ENCODE data around the gene MYLIP. TPM values are rescaled to one million over a fixed set of nuclear protein-coding genes. Genes with fewer than 3 reads are reported as not detected.
"Not testable (repeated sequence)": the region's sequence is repeated elsewhere in the genome, so short reads cannot be mapped to it uniquely, and the experiment has no call there.

The MYLIP gene
- total and polyA plus RNA-seq, 9 donors: 39.4 to 46.1 (median 43.5) TPM

DNA sequence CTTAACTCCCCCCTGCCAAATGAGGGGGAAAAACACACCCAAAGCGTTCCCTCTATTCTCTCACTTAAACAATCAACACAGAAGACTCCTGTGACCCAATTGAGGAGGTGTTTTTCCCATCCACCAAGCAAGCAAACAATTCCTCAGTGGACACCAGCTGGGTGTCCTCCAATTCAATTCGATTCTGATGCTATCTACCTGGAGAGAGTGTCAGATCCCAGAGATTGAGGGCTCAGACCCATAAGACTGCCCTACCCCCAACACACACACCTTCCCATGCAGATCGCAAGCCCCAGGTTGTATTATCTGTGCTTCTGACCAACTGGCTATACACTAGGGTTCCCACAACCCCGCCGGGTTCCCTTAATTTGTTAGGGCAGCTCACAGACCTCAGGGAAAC, 36.8 kb downstream of the MYLIP start:
- Histone ChIP-seq H3K27ac (ENCODE audit: low read length) (no peak overlapping the region), H3K27me3 (ENCODE audit: control insufficient read depth, insufficient read depth, low read length) (no peaks in the 10 kb centered on the region), H3K36me3 (ENCODE audit: control insufficient read depth, insufficient read depth, low read length) (no peaks in the 10 kb centered on the region), H3K4me1 (ENCODE audit: control insufficient read depth, insufficient read depth, low read length) (no peaks in the 10 kb centered on the region), H3K4me3 (ENCODE audit: low read length) (no peak overlapping the region), H3K9me3 (replicated peaks; ENCODE audit: control insufficient read depth, low read depth, low read length) (no peaks in the 10 kb centered on the region)
- no peak for DNase-seq
- 87% methylated on average over 3 of the region's 5 CpGs for WGBS (ENCODE audit: insufficient coverage)

- Histone ChIP-seq H3K4me1 (ENCODE audit: control insufficient read depth, insufficient read depth, low read length) (no peaks in the 10 kb centered on the region), H3K27ac (ENCODE audit: low read length) (no peak overlapping the region), H3K36me3 (ENCODE audit: control insufficient read depth, insufficient read depth, low read length) (no peaks in the 10 kb centered on the region), H3K27me3 (ENCODE audit: control insufficient read depth, insufficient read depth, low read length) (no peaks in the 10 kb centered on the region), H3K4me3 (ENCODE audit: low read length) (no peak overlapping the region), H3K9me3 (replicated peaks; ENCODE audit: control insufficient read depth, low read depth, low read length) (no peaks in the 10 kb centered on the region)
- WGBS (ENCODE audit: insufficient coverage): no CpG with 5 or more reads among the region's 4 CpGs
- no peak for DNase-seq
Measured at GRCh38 chr6:16166871-16167608, 38.2 kb downstream of the MYLIP start.

DNA sequence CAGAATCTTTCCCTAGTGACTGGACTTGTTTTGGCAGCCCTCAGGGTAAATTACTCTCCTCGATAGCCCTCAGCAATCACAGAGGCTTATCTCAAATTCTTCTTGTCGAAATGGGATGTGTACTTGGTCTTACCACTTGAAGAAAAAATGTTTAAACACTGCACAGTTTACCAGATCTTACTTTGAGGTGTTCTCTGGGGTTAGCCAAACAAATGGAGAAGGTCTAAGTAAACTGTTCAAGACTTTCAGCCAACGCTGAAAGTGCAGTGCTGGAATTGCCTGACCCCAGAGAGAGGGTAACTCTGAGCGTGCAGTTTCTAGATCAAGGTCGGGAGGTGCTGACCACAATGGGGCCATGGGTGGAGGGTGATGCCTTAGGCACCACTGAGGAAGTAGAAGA, 39.2 kb downstream of the MYLIP start:
- no peak for DNase-seq
- no peaks in the 10 kb centered on the region for H3K27me3 ChIP-seq (ENCODE audit: control insufficient read depth, insufficient read depth, low read length)
- no peaks in the 10 kb centered on the region for H3K9me3 ChIP-seq (replicated peaks; ENCODE audit: control insufficient read depth, low read depth, low read length)
- H3K4me3 ChIP-seq (ENCODE audit: low read length): no peak overlapping the region
- no peaks in the 10 kb centered on the region for H3K4me1 ChIP-seq (ENCODE audit: control insufficient read depth, insufficient read depth, low read length)
- no peak overlapping the region for H3K27ac ChIP-seq (ENCODE audit: low read length)
- WGBS (ENCODE audit: insufficient coverage): 66% methylated on average over 4 of the region's 5 CpGs
- no peaks in the 10 kb centered on the region for H3K36me3 ChIP-seq (ENCODE audit: control insufficient read depth, insufficient read depth, low read length)

- Histone ChIP-seq H3K4me3 (ENCODE audit: low read length) (no peak overlapping the region), H3K4me1 (ENCODE audit: control insufficient read depth, insufficient read depth, low read length) (no peaks in the 10 kb centered on the region), H3K9me3 (replicated peaks; ENCODE audit: control insufficient read depth, low read depth, low read length) (no peaks in the 10 kb centered on the region), H3K27me3 (ENCODE audit: control insufficient read depth, insufficient read depth, low read length) (no peaks in the 10 kb centered on the region), H3K36me3 (ENCODE audit: control insufficient read depth, insufficient read depth, low read length) (no peaks in the 10 kb centered on the region), H3K27ac (ENCODE audit: low read length) (no peak overlapping the region)
- no CpG with 5 or more reads among the region's 3 CpGs for WGBS (ENCODE audit: insufficient coverage)
- DNase-seq: peak; percentile 68
Measured at GRCh38 chr6:16168858-16169257, 40.0 kb downstream of the MYLIP start.

DNA sequence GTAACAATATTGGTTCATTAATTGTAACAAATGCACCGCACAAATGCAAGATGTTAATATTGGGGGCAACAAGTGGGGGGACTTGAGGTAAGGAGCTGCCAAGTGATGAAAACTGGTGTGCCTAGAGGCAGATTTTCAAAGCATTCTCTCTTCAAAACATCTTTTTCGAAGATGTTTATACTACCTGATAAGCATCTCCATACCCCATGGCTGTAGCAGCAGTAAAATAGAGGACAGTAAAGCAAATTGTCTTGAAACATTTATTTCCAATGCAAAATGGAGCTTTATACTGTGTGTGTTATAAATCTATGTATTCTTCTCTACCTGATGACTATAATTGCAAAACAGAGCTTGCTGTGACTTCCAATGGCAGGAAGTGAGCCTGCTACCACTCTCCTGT, 42.5 kb downstream of the MYLIP start:
- Histone ChIP-seq H3K4me1 (ENCODE audit: control insufficient read depth, insufficient read depth, low read length) (no peaks in the 10 kb centered on the region), H3K9me3 (replicated peaks; ENCODE audit: control insufficient read depth, low read depth, low read length) (no peaks in the 10 kb centered on the region), H3K27me3 (ENCODE audit: control insufficient read depth, insufficient read depth, low read length) (no peaks in the 10 kb centered on the region), H3K27ac (ENCODE audit: low read length) (no peak overlapping the region), H3K4me3 (ENCODE audit: low read length) (no peak overlapping the region), H3K36me3 (ENCODE audit: control insufficient read depth, insufficient read depth, low read length) (no peaks in the 10 kb centered on the region)
- no peak for DNase-seq
- WGBS (ENCODE audit: insufficient coverage): no CpG with 5 or more reads among the region's 2 CpGs

- WGBS (ENCODE audit: insufficient coverage): no CpG with 5 or more reads among the region's 3 CpGs
- no peaks in the 10 kb centered on the region for H3K9me3 ChIP-seq (replicated peaks; ENCODE audit: control insufficient read depth, low read depth, low read length)
- DNase-seq: peak; percentile 88
- no peak overlapping the region for H3K4me3 ChIP-seq (ENCODE audit: low read length)
- no peaks in the 10 kb centered on the region for H3K4me1 ChIP-seq (ENCODE audit: control insufficient read depth, insufficient read depth, low read length)
- H3K27me3 ChIP-seq (ENCODE audit: control insufficient read depth, insufficient read depth, low read length): no peaks in the 10 kb centered on the region
- H3K36me3 ChIP-seq (ENCODE audit: control insufficient read depth, insufficient read depth, low read length): no peaks in the 10 kb centered on the region
- peak overlapping the region; percentile 60 for H3K27ac ChIP-seq (ENCODE audit: low read length)
Measured at GRCh38 chr6:16173167-16173940, 44.5 kb downstream of the MYLIP start.

GRCh38 chr6:16174416-16175078, 45.7 kb downstream of the MYLIP start:
- 90% methylated on average over 2 of the region's 8 CpGs for WGBS (ENCODE audit: insufficient coverage)
- Histone ChIP-seq H3K4me1 (ENCODE audit: control insufficient read depth, insufficient read depth, low read length) (no peaks in the 10 kb centered on the region), H3K9me3 (replicated peaks; ENCODE audit: control insufficient read depth, low read depth, low read length) (no peaks in the 10 kb centered on the region), H3K36me3 (ENCODE audit: control insufficient read depth, insufficient read depth, low read length) (no peaks in the 10 kb centered on the region), H3K4me3 (ENCODE audit: low read length) (no peak overlapping the region), H3K27me3 (ENCODE audit: control insufficient read depth, insufficient read depth, low read length) (no peaks in the 10 kb centered on the region), H3K27ac (ENCODE audit: low read length) (no peak overlapping the region)
- no peak for DNase-seq

DNA sequence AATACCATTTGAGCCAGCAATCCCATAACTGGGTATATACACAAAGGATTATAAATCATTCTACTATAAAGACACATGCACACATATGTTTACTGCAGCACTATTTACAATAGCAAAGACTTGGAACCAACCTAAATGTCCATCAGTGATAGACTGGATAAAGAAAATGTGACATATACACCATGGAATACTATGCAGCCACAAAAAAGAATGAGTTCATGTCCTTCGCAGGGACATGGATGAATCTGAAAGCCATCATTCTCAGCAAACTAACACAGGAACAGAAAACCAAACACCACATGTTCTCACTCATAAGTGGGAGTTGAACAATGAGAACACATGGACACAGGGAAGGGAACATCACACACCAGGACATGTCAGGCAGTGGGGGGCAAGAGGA, 47.7 kb downstream of the MYLIP start:
- not testable (repeated sequence) for H3K9me3 ChIP-seq (replicated peaks; ENCODE audit: control insufficient read depth, low read depth, low read length); H3K4me3 ChIP-seq (ENCODE audit: low read length); H3K27me3 ChIP-seq (ENCODE audit: control insufficient read depth, insufficient read depth, low read length); H3K36me3 ChIP-seq (ENCODE audit: control insufficient read depth, insufficient read depth, low read length); DNase-seq; H3K27ac ChIP-seq (ENCODE audit: low read length); H3K4me1 ChIP-seq (ENCODE audit: control insufficient read depth, insufficient read depth, low read length)
- no CpG with 5 or more reads among the region's 1 CpG for WGBS (ENCODE audit: insufficient coverage)

- H3K9me3 ChIP-seq (replicated peaks; ENCODE audit: control insufficient read depth, low read depth, low read length): no peaks in the 10 kb centered on the region
- no peak overlapping the region for H3K27ac ChIP-seq (ENCODE audit: low read length)
- DNase-seq: no peak
- H3K4me3 ChIP-seq (ENCODE audit: low read length): no peak overlapping the region
- WGBS (ENCODE audit: insufficient coverage): no CpG with 5 or more reads among the region's 5 CpGs
- H3K27me3 ChIP-seq (ENCODE audit: control insufficient read depth, insufficient read depth, low read length): no peaks in the 10 kb centered on the region
- H3K4me1 ChIP-seq (ENCODE audit: control insufficient read depth, insufficient read depth, low read length): no peaks in the 10 kb centered on the region
- H3K36me3 ChIP-seq (ENCODE audit: control insufficient read depth, insufficient read depth, low read length): no peaks in the 10 kb centered on the region
Measured at GRCh38 chr6:16177881-16178280, 49.0 kb downstream of the MYLIP start.

GRCh38 chr6:16178351-16178750, 49.5 kb downstream of the MYLIP start:
- DNase-seq: no peak
- Histone ChIP-seq H3K4me1 (ENCODE audit: control insufficient read depth, insufficient read depth, low read length) (no peaks in the 10 kb centered on the region), H3K36me3 (ENCODE audit: control insufficient read depth, insufficient read depth, low read length) (no peaks in the 10 kb centered on the region), H3K4me3 (ENCODE audit: low read length) (no peak overlapping the region), H3K9me3 (replicated peaks; ENCODE audit: control insufficient read depth, low read depth, low read length) (no peaks in the 10 kb centered on the region), H3K27me3 (ENCODE audit: control insufficient read depth, insufficient read depth, low read length) (no peaks in the 10 kb centered on the region), H3K27ac (ENCODE audit: low read length) (no peak overlapping the region)
- WGBS (ENCODE audit: insufficient coverage): no CpG with 5 or more reads among the region's 7 CpGs
